Tibial artery (tissue), 4 donors: ENCODE results near the gene ZYG11B.
"Not testable (repeated sequence)": the region's sequence is repeated elsewhere in the genome, so short reads cannot be mapped to it uniquely, and the experiment has no call there.

Experiments
- DNase-seq, 2 donors: peaks; one replicate each; pipeline ENCODE4 v3.0.0-alpha.2; 2019
- H3K27ac ChIP-seq, 2 donors: fragments of 200-600 bp; sonication (generic) in 1 of 2; 1 replicate in 1 of 2; 2 replicates in 1 of 2; pipeline ENCODE4 v1.5.1; 2018 to 2019; ENCODE audit warnings: mild to moderate bottlenecking in 1 of 2
- H3K27me3 ChIP-seq, 2 donors: fragments of 200-600 bp; sonication (generic) in 1 of 2; one replicate each; pipeline versions ENCODE4 v1.5.1 to v1.6.0; 2016 to 2019
- H3K36me3 ChIP-seq, 3 donors: fragments of 200-600 bp; sonication (generic) in 2 of 3; one replicate each; pipeline ENCODE4 v1.5.1; 2016 to 2019; ENCODE audit warnings: mild to moderate bottlenecking in 2 of 3
- H3K4me1 ChIP-seq, 4 donors: fragments of 200-600 bp; sonication (generic) in 2 of 4; 1 replicate in 3 of 4; 2 replicates in 1 of 4; pipeline ENCODE4 v1.5.1; 2016 to 2019
- H3K4me3 ChIP-seq, 2 donors: fragments of 200-600 bp; sonication (generic) in 1 of 2; 1 replicate in 1 of 2; 2 replicates in 1 of 2; pipeline ENCODE4 v1.5.1; 2018 to 2019; ENCODE audit warnings: mild to moderate bottlenecking in 2 of 2
- H3K9me3 ChIP-seq, 3 donors: fragments of 200-600 bp; sonication (generic) in 1 of 3; one replicate each; pipeline ENCODE4 v1.5.1; 2016 to 2019
- intact Hi-C: fragments of 100-400 bp; cut with DNase I; formaldehyde crosslinking; loops from one replicate; pipeline ENCODE4 v1.15.0; 2023; ENCODE audit warnings: low total_unique reads
- TF ChIP-seq, protein P1 (sequence below), 2 experiments: fragments of 200-600 bp in 1 of 2; fragments of 450-650 bp in 1 of 2; IDR thresholded peaks; one replicate each; pipeline ENCODE4 v1.5.1; 2017 to 2019; ENCODE audit warnings: antibody characterized with exemption in 2 of 2, mild to moderate bottlenecking in 1 of 2, moderate library complexity in 1 of 2

ZYG11B gene

GRCh38 chr1:52727956-52728656 lies 1.9 kb downstream of the ZYG11B start:
- Histone ChIP-seq H3K9me3 (no peaks in the 10 kb centered on the region), H3K27me3 (no peaks in the 10 kb centered on the region), H3K4me3 (no peak overlapping the region), H3K36me3 (no peaks in the 10 kb centered on the region), H3K27ac (no peak overlapping the region), H3K4me1 (peaks cover 0 to 26% (median 16%) of the 10 kb centered on the region in 4 donors)
- no peak for DNase-seq
- intact Hi-C loops = loop anchor here (2.0 to 10.0 kb wide), 2 partner anchors 25 to 457 kb away; no protein-coding TSS in a partner anchor
- TF ChIP-seq, protein P1, sequence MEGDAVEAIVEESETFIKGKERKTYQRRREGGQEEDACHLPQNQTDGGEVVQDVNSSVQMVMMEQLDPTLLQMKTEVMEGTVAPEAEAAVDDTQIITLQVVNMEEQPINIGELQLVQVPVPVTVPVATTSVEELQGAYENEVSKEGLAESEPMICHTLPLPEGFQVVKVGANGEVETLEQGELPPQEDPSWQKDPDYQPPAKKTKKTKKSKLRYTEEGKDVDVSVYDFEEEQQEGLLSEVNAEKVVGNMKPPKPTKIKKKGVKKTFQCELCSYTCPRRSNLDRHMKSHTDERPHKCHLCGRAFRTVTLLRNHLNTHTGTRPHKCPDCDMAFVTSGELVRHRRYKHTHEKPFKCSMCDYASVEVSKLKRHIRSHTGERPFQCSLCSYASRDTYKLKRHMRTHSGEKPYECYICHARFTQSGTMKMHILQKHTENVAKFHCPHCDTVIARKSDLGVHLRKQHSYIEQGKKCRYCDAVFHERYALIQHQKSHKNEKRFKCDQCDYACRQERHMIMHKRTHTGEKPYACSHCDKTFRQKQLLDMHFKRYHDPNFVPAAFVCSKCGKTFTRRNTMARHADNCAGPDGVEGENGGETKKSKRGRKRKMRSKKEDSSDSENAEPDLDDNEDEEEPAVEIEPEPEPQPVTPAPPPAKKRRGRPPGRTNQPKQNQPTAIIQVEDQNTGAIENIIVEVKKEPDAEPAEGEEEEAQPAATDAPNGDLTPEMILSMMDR (IDR thresholded peaks at IDR 0.05) = no peak

DNA sequence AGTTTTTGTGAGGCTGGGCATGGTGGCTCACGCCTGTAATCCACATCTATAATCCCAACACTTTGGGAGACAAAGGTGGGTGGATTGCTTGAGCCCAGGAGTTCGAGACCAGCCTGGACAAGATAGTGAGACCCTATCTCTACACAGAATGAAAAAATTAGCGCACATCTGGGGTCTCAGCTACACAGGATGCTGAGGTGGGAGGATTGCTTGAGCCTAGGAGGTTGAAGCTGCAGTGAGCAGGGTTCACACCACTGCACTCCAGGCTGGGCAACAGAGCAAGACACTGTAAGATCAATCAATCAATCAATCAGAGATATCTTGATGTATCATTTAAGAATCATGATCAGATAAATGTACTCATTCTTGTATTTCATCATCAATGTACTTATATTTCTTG lies 7.1 kb downstream of the ZYG11B start:
- TF ChIP-seq, protein P1 (IDR thresholded peaks at IDR 0.05) = no peak
- H3K4me1 ChIP-seq = peaks cover 0 to 19% (median 8%) of the 10 kb centered on the region in 4 donors
- no peaks in the 10 kb centered on the region for H3K27me3 ChIP-seq
- intact Hi-C loops = no loop called here
- H3K9me3 ChIP-seq = no peaks in the 10 kb centered on the region
- no peak for DNase-seq
- H3K36me3 ChIP-seq = no peaks in the 10 kb centered on the region
- no peak overlapping the region for H3K4me3 ChIP-seq
- H3K27ac ChIP-seq = no peak overlapping the region

DNA sequence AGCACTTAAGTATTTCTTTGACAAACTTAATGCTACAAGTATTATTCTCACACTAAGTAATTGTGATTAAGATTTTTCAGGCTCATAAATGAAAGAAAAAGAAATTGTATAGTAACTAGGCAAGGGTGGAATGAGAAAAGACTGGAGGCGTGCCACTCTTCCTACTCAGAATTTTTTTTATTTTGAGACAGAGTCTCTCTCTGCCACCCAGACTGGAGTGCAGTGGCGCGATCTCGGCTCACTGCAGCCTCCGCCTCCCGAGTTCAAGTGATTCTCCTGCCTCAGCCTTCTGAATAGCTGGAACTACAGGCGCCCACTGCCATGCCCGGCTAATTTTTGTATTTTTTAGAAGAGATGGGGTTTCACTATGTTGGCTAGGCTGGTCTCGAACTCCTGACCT lies 9.1 kb downstream of the ZYG11B start:
- H3K9me3 ChIP-seq, H3K4me3 ChIP-seq, H3K36me3 ChIP-seq, H3K27ac ChIP-seq, intact Hi-C loops, H3K27me3 ChIP-seq, DNase-seq: not testable (repeated sequence)
- peaks cover 0 to 13% (median 6%) of the 10 kb centered on the region in 4 donors for H3K4me1 ChIP-seq

- TF ChIP-seq, protein P1 (IDR thresholded peaks at IDR 0.05) = no peak
- H3K27ac ChIP-seq = no peak overlapping the region
- DNase-seq = no peak
- H3K4me1 ChIP-seq = peaks cover 0 to 18% (median 6%) of the 10 kb centered on the region in 4 donors
- no peaks in the 10 kb centered on the region for H3K27me3 ChIP-seq
- intact Hi-C loops = no loop called here
- peaks cover 0 to 3% (median 0%) of the 10 kb centered on the region in 3 donors for H3K36me3 ChIP-seq
- H3K4me3 ChIP-seq = no peak overlapping the region
- no peaks in the 10 kb centered on the region for H3K9me3 ChIP-seq
These were observed 11.9 kb downstream of the ZYG11B start for GRCh38 chr1:52738148-52738547.

- intact Hi-C loops = no loop called here
- Histone ChIP-seq H3K9me3 (no peaks in the 10 kb centered on the region), H3K4me1 (peaks cover 0 to 18% (median 6%) of the 10 kb centered on the region in 4 donors), H3K27me3 (no peaks in the 10 kb centered on the region), H3K36me3 (peaks cover 0 to 3% (median 0%) of the 10 kb centered on the region in 3 donors), H3K27ac (no peak overlapping the region), H3K4me3 (no peak overlapping the region)
- TF ChIP-seq, protein P1 (IDR thresholded peaks at IDR 0.05) = no peak
- DNase-seq = no peak
These were observed 12.6 kb downstream of the ZYG11B start for GRCh38 chr1:52738893-52739292.

GRCh38 chr1:52739699-52740467 lies 13.6 kb downstream of the ZYG11B start:
- no peak for DNase-seq
- intact Hi-C loops = no loop called here
- H3K27ac ChIP-seq = no peak overlapping the region

More at GRCh38 chr1:52739699-52740467, 13.6 kb downstream of the ZYG11B start:
- TF ChIP-seq, protein P1 (IDR thresholded peaks at IDR 0.05) = no peak
- H3K9me3 ChIP-seq = no peaks in the 10 kb centered on the region
- H3K4me1 ChIP-seq = peaks cover 0 to 18% (median 6%) of the 10 kb centered on the region in 4 donors
- H3K36me3 ChIP-seq = peaks cover 0 to 3% (median 0%) of the 10 kb centered on the region in 3 donors
- H3K27me3 ChIP-seq = no peaks in the 10 kb centered on the region
- H3K4me3 ChIP-seq = no peak overlapping the region
